Keratinocyte (primary cell): Measurements from ENCODE around the gene RETREG2. TPM values are rescaled to one million over a fixed set of nuclear protein-coding genes. Genes with fewer than 3 reads are reported as not detected.

Experiments
- DNase-seq: peaks from one replicate; pipeline ENCODE4 v3.0.0-alpha.2; 2011; ENCODE audit warnings: low read depth, missing footprints, low spot score
- FAIRE-seq: peaks from 2 replicates; lab custom pipeline; 2011; peaks lifted over from hg19 to GRCh38; lab: Jason Lieb, UNC
- H2AFZ ChIP-seq: 2 replicates; pipeline ENCODE4 v1.6.0; 2012; ENCODE audit warnings: low read length, control low read depth, inconsistent platforms; ENCODE audit not compliant: control insufficient read depth
- H3K27ac ChIP-seq: 2 replicates; pipeline ENCODE4 v1.5.1; 2011; ENCODE audit warnings: low read length; ENCODE audit not compliant: control insufficient read depth, insufficient read depth
- H3K27me3 ChIP-seq: 3 replicates; pipeline ENCODE4 v1.6.0; 2011; ENCODE audit warnings: low read length; ENCODE audit not compliant: control insufficient read depth, insufficient read depth; ENCODE audit errors: extremely low read depth
- H3K36me3 ChIP-seq, 2 experiments: 2 replicates in 1 of 2; 3 replicates in 1 of 2; pipeline ENCODE4 v1.5.1; 2011; ENCODE audit warnings: low read length in 2 of 2, mild to moderate bottlenecking in 1 of 2; ENCODE audit not compliant: control insufficient read depth in 2 of 2, insufficient read depth in 2 of 2; ENCODE audit errors: extremely low read depth in 1 of 2
- H3K4me1 ChIP-seq: 3 replicates; pipeline ENCODE4 v1.5.1; 2011; ENCODE audit warnings: low read length; ENCODE audit not compliant: control insufficient read depth, insufficient read depth; ENCODE audit errors: extremely low read depth
- H3K4me2 ChIP-seq: 3 replicates; pipeline ENCODE4 v1.6.0; 2011; ENCODE audit warnings: low read depth, low read length; ENCODE audit not compliant: control insufficient read depth, insufficient read depth; ENCODE audit errors: extremely low read depth
- H3K4me3 ChIP-seq, 3 experiments: fragments of 200-600 bp in 1 of 3; sonication (generic) in 1 of 3; 2 replicates in 2 of 3; 3 replicates in 1 of 3; pipeline ENCODE4 v1.5.1; 2011 to 2016; ENCODE audit warnings: low read length in 3 of 3, mild to moderate bottlenecking in 3 of 3, control low read depth in 2 of 3, inconsistent platforms in 1 of 3, low read depth in 1 of 3, mixed read lengths in 1 of 3, mixed run types in 1 of 3, moderate library complexity in 1 of 3; ENCODE audit not compliant: control insufficient read depth in 2 of 3, insufficient read depth in 2 of 3; ENCODE audit errors: extremely low read depth in 1 of 3
- H3K79me2 ChIP-seq: 2 replicates; pipeline ENCODE4 v1.6.0; 2012; ENCODE audit warnings: low read length; ENCODE audit not compliant: control insufficient read depth, insufficient read depth
- H3K9ac ChIP-seq: 3 replicates; pipeline ENCODE4 v1.6.0; 2011; ENCODE audit warnings: low read length; ENCODE audit not compliant: control insufficient read depth, insufficient read depth; ENCODE audit errors: extremely low read depth
- H3K9me1 ChIP-seq: 3 replicates; pipeline ENCODE4 v1.6.0; 2011; ENCODE audit warnings: low read length; ENCODE audit not compliant: control insufficient read depth, insufficient read depth; ENCODE audit errors: extremely low read depth
- H3K9me3 ChIP-seq: 2 replicates; pipeline ENCODE4 v1.5.1; 2012; ENCODE audit warnings: low read depth, low read length; ENCODE audit not compliant: control insufficient read depth
- H4K20me1 ChIP-seq: 3 replicates; pipeline ENCODE4 v1.6.0; 2011; ENCODE audit warnings: low read length; ENCODE audit not compliant: control insufficient read depth, insufficient read depth; ENCODE audit errors: extremely low read depth
- EZH2 ChIP-seq: IDR thresholded peaks from one replicate; pipeline ENCODE4 v1.6.1; 2012; ENCODE audit warnings: inconsistent platforms, mild to moderate bottlenecking, low read length, moderate library complexity
- dilution Hi-C: fragments of 300-500 bp; cut with MboI; formaldehyde crosslinking; loops from one replicate; pipeline ENCODE4 v1.7.0; 2020; ENCODE audit warnings: low sequenced_read_pairs; ENCODE audit not compliant: extremely low pct_ligation_motif_present
- polyA plus RNA-seq, 5 experiments: library from polyadenylated mRNA; depleted of rRNA in 3 of 5; stranded (reverse) in 3 of 5; stranded (forward) in 1 of 5; unstranded in 1 of 5; fragments of >200 nt; gene quantifications; 1 replicate in 1 of 5; 2 replicates in 3 of 5; 3 replicates in 1 of 5; pipeline versions ENCODE4 v1.2.1 to v1.2.3, GENCODE V29; 2011 to 2012; ENCODE audit warnings: missing spikeins in 2 of 5, low read depth in 1 of 5, low replicate concordance in 1 of 5
- TF ChIP-seq, protein P1 (sequence below), 3 experiments: IDR thresholded peaks in 1 of 3; conservative IDR thresholded peaks in 1 of 3; optimal IDR thresholded peaks in 1 of 3; 2 replicates in 2 of 3; 3 replicates in 1 of 3; pipeline versions ENCODE3 to v1.5.1; 2011; ENCODE audit warnings: low read length in 3 of 3, mild to moderate bottlenecking in 3 of 3, moderate library complexity in 2 of 3, control low read depth in 1 of 3, inconsistent platforms in 1 of 3; ENCODE audit not compliant: insufficient read depth in 2 of 3; ENCODE audit errors: extremely low read depth in 1 of 3

RETREG2 gene
- polyA plus RNA-seq, 1 donor (not counting 4 experiments of a cell fraction or from before 2014, with no cell fraction given), result 45.8 TPM

DNA sequence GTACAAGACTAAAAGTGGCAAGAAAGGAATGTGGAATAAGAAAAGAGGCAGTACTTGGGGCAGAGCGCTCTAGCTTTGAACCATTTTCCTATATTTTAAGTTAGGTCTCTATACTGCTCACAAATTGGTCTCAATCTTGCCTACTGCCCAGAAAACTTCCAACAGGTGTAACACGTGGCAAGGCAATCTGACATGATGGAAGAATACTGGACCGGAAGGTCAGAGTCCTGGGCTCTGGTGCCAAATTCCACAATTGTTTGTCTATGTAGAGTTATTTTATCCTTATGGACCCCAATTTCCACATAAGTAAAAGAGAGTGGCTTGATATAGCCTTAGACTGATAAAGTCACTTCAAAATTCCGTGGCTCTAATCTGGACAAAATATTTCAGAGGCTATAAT, 46.3 kb upstream of the RETREG2 start:
- no peaks in the 10 kb centered on the region for H3K27me3 ChIP-seq
- H3K79me2 ChIP-seq, result no peaks in the 10 kb centered on the region
- H3K4me3 ChIP-seq, result no peak overlapping the region
- no peak for DNase-seq
- no peak overlapping the region for H3K9ac ChIP-seq
- dilution Hi-C loops, result no loop called here
- no peak overlapping the region for H3K27ac ChIP-seq
- FAIRE-seq, result no peak
- no peaks in the 10 kb centered on the region for H4K20me1 ChIP-seq
- no peaks in the 10 kb centered on the region for H3K9me1 ChIP-seq
- H3K4me2 ChIP-seq, result no peak overlapping the region
- H3K4me1 ChIP-seq, result no peaks in the 10 kb centered on the region
- no peak for TF ChIP-seq EZH2
- TF ChIP-seq, protein P1, sequence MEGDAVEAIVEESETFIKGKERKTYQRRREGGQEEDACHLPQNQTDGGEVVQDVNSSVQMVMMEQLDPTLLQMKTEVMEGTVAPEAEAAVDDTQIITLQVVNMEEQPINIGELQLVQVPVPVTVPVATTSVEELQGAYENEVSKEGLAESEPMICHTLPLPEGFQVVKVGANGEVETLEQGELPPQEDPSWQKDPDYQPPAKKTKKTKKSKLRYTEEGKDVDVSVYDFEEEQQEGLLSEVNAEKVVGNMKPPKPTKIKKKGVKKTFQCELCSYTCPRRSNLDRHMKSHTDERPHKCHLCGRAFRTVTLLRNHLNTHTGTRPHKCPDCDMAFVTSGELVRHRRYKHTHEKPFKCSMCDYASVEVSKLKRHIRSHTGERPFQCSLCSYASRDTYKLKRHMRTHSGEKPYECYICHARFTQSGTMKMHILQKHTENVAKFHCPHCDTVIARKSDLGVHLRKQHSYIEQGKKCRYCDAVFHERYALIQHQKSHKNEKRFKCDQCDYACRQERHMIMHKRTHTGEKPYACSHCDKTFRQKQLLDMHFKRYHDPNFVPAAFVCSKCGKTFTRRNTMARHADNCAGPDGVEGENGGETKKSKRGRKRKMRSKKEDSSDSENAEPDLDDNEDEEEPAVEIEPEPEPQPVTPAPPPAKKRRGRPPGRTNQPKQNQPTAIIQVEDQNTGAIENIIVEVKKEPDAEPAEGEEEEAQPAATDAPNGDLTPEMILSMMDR (optimal IDR thresholded peaks at IDR 0.05 in 1 of 3, IDR thresholded peaks at IDR 0.05 in 1 of 3, conservative IDR thresholded peaks at IDR 0.05 in 1 of 3; ENCODE audit: extremely low read depth in 1 of 3, insufficient read depth in 2 of 3, low read length in 3 of 3), result no peak
- H2AFZ ChIP-seq, result no peak overlapping the region
- H3K9me3 ChIP-seq, result no peaks in the 10 kb centered on the region
- H3K36me3 ChIP-seq, result no peaks in the 10 kb centered on the region

DNA sequence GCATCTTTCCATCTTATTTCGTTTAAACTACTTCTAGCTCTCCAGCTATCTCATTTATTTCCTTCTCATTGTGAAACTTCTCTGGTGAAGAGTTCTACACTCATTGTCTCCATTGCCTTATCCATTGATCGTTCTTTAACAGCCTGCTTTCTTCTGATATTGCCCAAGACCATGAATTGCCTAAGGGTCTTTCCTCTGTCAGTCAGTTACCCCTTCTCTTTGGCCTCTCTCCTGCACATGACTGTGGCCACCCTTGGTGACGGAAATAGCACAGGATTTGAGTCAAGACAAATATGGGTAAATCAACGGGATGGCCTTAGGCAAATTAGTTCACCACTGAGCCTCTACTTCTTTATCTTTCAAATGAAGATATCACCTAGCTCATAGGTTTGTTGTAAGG, 44.1 kb upstream of the RETREG2 start:
- H3K9me3 ChIP-seq, result no peaks in the 10 kb centered on the region
- H3K9ac ChIP-seq, result no peak overlapping the region
- FAIRE-seq (no peak), DNase-seq (no peak)
- H3K4me1 ChIP-seq, result no peaks in the 10 kb centered on the region
- dilution Hi-C loops, result no loop called here
- H3K79me2 ChIP-seq, result no peaks in the 10 kb centered on the region
- no peak overlapping the region for H3K4me2 ChIP-seq
- no peak overlapping the region for H2AFZ ChIP-seq
- no peak for TF ChIP-seq EZH2
- TF ChIP-seq, protein P1 (optimal IDR thresholded peaks at IDR 0.05 in 1 of 3, IDR thresholded peaks at IDR 0.05 in 1 of 3, conservative IDR thresholded peaks at IDR 0.05 in 1 of 3; ENCODE audit: extremely low read depth in 1 of 3, insufficient read depth in 2 of 3, low read length in 3 of 3), result no peak
- H3K27ac ChIP-seq, result no peak overlapping the region
- no peaks in the 10 kb centered on the region for H4K20me1 ChIP-seq
- no peak overlapping the region for H3K4me3 ChIP-seq
- H3K36me3 ChIP-seq, result no peaks in the 10 kb centered on the region
- H3K9me1 ChIP-seq, result no peaks in the 10 kb centered on the region
- no peaks in the 10 kb centered on the region for H3K27me3 ChIP-seq
